Measurements from ENCODE around the gene ZBTB7A. TPM values are rescaled to one million over a fixed set of nuclear protein-coding genes. Genes with fewer than 3 reads are reported as not detected.

The ZBTB7A gene
- total and polyA plus RNA-seq, 10 of the 15 experiments (the other 5 are each of a cell fraction or from before 2014, with no cell fraction given) = 0.26 to 42.4 (median 4.5) TPM

GRCh38 chr19:4061683-4062418 lies 4.8 kb downstream of the ZBTB7A start (continued):
- TF ChIP-seq ZNF687 (IDR thresholded peaks at IDR 0.05) (no peak), BMI1 (IDR thresholded peaks at IDR 0.05; ENCODE audit: borderline replicate concordance) (no peak), REST (IDR thresholded peaks at IDR 0.05; ENCODE audit: low read depth, low read length) (no peak), EZH2 (IDR thresholded peaks at IDR 0.05; ENCODE audit: borderline replicate concordance, control insufficient read depth, low read depth, low read length) (no peak), BACH1 (IDR thresholded peaks at IDR 0.05; ENCODE audit: borderline replicate concordance) (no peak)

Data from GM12878 (cell line).